GM18499 (cell line): Measurements from ENCODE around the gene SF1.

Experiments used
- ATAC-seq: cut with Tn5 transposase; IDR thresholded peaks from one replicate; pipeline ENCODE4 v1.9.1; 2021; ENCODE audit warnings: moderate number of reproducible peaks; ENCODE audit not compliant: insufficient read depth, unreplicated experiment

The SF1 gene

DNA sequence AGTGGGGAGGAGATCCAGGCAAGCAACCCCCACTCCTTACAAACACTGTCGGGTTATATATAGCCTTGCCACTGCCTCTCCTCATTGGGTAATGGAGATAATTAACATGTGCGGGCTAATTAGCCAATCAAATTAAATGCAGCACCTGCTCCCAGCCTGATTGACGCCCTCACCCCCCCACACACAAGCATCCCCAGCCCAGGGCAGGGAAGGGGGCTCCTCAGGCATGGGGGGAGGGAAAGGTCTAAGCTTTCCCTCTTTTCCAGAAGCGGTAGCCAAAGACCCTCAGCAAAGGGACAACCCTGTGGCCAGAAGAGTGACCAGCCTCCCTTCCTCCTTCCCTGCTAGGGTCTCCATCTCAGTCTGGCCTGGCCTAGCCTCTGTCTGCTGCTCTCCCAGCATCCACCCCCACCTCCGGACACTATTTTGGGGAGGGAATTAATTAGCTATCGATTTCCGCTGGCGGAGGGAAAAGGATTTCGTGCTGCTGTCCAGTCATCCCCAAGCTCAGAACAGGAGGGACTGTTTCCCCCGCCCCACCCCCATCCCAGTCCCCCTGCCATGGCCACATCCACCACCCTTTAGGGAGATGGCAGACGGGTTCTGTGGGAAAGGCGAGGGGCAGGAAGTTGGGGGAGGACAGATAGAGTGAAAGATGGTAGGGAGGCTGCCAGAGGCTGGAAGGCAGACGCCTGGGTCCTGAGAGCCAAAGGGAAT is 62.4 kb downstream of the SF1 start:
- ATAC-seq, result no peak

DNA sequence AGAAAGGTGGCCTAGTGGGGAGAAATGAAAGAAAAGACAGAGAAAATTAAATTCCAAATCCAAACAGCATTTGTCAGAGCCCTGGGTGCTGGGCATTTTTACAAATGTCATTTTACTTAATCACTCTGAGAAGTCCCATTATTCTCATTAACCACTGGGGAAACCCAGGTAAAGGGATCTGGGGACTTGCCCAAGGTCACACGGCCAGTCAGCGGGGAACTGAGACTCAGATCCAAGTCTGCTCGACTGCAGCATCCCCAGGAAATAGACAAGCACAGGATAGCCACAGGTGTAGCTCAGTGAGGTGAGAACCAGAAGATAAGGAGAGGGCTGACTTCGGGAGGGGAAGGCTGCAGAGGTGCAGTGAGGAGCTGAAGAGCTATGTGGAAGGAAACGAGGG is 63.2 kb downstream of the SF1 start:
- no peak for ATAC-seq

DNA sequence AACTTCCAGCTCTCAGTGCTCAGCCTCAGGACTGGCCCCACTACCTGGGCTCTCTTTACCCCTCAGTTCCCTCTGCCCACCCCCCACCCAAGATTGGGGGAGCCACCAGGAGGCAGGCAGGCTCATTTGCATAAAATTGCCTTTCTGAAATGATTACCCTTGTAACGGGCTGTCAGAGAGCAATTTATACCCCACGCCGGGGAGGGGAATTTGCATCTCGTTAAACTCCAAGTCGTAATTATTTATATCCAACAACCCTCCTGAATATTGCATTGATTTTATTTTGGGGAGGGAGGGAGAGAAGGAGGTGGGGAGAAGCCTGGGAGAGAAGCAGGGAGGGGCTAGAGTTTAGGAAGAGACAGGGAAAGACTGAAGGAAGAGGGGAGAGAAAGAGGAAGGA is 63.7 kb downstream of the SF1 start:
- no peak for ATAC-seq
